Measurements from ENCODE around the gene WDR90. TPM values are rescaled to one million over a fixed set of nuclear protein-coding genes. Genes with fewer than 3 reads are reported as not detected.

The WDR90 gene
- total RNA-seq, 4 donors from 2014 or later = 6.7 to 30.1 (median 8.4) TPM

DNA sequence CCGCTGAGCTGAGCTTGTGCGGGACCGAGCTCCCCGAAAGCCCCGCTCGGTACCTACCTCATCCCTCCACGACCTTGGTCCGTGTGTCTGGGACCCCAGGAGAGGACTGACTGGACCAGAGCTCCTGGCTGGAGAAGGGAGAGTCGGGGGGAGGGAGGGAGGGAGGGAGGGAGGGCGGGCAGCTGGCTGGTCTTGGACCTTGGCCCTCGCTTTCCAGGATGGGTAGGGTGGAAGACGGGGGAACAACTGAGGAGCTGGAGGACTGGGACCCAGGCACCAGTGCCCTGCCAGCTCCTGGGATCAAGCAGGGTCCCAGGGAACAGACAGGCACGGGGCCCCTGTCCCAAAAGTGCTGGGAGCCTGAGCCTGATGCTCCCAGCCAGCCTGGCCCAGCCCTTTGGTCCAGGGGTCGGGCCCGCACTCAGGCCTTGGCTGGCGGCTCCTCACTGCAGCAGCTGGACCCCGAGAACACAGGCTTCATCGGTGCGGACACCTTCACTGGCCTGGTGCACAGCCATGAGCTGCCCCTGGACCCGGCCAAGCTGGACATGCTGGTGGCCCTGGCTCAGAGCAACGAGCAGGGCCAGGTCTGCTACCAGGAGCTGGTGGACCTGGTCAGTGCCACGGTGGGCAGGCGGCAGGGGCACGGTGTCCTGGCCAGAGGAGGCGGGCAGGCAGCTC is 26.9 kb downstream of the WDR90 start:
- TF ChIP-seq, protein P1, sequence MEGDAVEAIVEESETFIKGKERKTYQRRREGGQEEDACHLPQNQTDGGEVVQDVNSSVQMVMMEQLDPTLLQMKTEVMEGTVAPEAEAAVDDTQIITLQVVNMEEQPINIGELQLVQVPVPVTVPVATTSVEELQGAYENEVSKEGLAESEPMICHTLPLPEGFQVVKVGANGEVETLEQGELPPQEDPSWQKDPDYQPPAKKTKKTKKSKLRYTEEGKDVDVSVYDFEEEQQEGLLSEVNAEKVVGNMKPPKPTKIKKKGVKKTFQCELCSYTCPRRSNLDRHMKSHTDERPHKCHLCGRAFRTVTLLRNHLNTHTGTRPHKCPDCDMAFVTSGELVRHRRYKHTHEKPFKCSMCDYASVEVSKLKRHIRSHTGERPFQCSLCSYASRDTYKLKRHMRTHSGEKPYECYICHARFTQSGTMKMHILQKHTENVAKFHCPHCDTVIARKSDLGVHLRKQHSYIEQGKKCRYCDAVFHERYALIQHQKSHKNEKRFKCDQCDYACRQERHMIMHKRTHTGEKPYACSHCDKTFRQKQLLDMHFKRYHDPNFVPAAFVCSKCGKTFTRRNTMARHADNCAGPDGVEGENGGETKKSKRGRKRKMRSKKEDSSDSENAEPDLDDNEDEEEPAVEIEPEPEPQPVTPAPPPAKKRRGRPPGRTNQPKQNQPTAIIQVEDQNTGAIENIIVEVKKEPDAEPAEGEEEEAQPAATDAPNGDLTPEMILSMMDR (IDR thresholded peaks at IDR 0.05; ENCODE audit: low read depth) = no peak

DNA sequence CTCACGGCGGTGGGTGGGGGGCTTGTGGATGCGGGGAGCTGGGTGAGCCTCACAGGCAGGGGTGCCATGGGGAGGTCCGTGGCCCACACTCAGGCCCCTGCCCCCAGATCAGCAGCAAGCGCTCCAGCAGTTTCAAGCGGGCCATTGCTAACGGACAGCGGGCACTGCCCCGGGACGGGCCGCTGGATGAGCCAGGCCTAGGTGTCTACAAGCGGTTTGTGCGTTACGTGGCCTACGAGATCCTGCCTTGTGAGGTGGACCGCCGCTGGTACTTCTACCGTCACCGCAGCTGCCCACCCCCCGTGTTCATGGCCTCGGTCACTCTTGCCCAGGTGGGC is 27.4 kb downstream of the WDR90 start:
- TF ChIP-seq, protein P1 (IDR thresholded peaks at IDR 0.05; ENCODE audit: low read depth) = no peak

DNA sequence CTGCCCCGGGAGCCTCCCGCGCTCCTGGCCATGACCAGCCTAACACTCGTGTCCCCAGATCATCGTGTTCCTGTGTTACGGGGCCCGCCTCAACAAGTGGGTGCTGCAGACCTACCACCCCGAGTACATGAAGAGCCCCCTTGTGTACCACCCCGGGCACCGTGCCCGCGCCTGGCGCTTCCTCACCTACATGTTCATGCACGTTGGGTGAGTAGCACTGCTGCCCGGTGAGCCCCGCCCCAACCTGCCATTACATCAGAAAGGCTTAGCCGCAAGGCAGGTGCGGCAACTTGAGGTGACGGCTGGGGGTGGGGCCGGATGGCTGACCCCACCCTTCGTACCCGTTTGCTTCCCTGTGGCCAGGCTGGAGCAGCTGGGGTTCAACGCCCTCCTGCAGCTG is 27.7 kb downstream of the WDR90 start:
- TF ChIP-seq, protein P1 (IDR thresholded peaks at IDR 0.05; ENCODE audit: low read depth) = no peak

DNA sequence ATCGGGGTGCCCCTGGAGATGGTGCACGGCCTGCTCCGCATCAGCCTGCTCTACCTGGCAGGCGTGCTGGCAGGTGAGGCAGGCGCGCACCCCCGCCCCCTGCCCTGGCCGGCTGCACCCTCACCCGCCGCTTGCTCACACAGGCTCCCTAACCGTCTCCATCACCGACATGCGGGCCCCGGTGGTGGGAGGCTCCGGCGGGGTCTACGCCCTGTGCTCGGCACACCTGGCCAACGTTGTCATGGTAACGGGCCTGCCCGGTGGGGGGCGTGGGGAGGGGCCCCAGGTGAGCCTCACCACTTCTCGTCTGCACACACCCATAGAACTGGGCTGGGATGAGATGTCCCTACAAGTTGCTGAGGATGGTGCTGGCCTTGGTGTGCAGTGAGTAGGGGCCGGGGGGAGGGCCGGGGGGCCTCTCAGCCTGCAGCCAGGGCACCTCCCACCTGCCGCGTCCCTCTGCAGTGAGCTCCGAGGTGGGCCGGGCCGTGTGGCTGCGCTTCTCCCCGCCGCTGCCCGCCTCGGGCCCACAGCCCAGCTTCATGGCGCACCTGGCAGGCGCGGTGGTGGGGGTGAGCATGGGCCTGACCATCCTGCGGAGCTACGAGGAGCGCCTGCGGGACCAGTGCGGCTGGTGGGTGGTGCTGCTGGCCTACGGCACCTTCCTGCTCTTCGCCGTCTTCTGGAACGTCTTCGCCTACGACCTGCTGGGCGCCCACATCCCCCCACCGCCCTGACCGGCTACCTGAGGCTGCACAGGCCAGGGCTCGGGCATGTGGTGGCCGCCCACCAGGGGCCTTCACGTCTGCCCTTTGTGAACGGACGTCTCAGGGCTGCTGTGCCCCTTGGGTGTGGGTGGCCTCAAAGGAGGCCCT is 28.4 kb downstream of the WDR90 start:
- TF ChIP-seq, protein P1 (IDR thresholded peaks at IDR 0.05; ENCODE audit: low read depth) = no peak

DNA sequence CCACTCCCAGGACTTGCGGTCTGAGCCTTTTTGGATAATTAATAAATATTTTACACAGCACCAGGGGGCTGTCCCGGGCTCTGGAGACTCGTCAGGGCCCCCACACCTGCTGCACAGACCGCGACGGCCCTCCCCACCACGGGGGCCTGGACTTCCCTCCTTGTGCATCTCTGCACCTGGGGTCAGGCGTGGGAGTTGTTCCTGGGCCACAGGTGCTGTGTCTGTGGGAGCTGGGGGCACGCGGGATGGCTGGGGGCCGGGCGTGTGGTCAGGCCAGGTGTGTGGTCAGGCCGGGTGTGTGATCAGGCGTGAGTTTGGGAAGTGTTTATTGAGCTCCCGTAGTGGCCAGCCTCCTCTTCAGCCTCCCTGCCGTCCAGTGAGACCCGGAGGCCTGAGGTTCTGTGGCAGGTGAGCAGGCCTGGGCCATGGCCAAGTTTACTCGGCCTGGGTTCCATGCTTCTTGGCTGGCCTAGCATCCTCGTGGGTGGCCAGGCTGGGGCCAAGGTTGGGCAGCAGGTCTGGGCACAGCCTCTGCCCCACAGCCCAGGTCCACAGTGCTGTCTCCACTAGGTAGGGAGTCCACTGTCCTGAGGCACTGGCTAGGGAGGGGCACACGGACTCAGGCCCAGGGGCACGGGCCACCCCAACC is 29.2 kb downstream of the WDR90 start:
- TF ChIP-seq, protein P1 (IDR thresholded peaks at IDR 0.05; ENCODE audit: low read depth) = no peak

DNA sequence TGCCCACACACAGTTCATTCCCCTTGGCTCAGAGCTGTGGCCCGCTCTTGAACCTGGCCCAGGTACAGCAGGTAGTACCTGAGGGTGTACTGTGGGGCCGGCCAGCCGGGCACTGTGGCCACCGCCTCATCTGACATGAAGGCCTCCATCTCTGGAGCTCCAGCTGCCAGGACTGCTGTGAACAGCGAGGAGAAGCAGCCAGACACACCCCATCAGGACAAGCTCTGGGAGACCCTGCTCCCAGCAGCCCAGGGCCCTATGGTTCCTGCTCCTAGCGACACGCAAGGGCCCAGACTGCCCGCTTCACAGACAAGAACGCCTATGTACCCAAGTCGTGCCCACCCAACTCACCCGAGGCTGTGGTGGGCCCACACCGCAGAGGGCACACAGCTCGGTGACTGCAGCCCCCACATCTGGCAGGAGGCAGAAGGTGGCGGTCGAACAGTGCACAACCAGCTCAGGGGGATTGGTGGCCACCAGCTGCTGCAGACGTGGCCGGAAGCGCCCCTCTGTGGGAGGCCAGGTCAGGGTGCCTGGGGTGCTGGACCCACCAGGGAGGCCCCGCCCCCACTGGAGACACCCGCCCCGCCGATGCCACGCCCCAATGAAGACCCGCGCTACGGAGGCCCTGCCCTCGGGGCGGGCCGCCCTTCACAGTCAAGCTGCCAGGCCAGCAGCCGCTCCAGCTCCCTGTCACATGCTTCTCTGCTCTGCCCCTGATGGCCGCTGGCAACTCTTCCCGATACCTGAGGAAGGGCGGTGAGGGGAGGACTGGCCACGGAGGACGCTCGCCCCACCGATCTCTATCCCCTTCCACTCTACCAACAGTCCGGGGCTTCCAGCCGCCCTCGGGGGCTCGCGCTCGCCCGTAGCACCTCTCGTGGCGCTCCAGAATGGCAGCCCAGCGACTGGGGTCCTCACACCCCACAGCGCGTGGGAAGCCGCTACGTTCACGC is 30.0 kb downstream of the WDR90 start:
- TF ChIP-seq, protein P1 (IDR thresholded peaks at IDR 0.05; ENCODE audit: low read depth) = no peak
